GM19193 (cell line): ENCODE results near the gene DARS1.

Experiments used
- POLR2A ChIP-seq: IDR thresholded peaks from 4 replicates; pipeline ENCODE4 v1.6.1; 2011; ENCODE audit not compliant: insufficient read depth, insufficient read length; ENCODE audit errors: extremely low read depth

Gene DARS1

GRCh38 chr2:136005462-136006196, 20.2 kb upstream of the DARS1 start:
- TF ChIP-seq POLR2A = no peak

- no peak for TF ChIP-seq POLR2A
These were observed 19.5 kb upstream of the DARS1 start for GRCh38 chr2:136004965-136005364.

- TF ChIP-seq POLR2A = no peak
These were observed 15.7 kb upstream of the DARS1 start for GRCh38 chr2:136001131-136001530.

- TF ChIP-seq POLR2A = no peak
These were observed 15.1 kb upstream of the DARS1 start for GRCh38 chr2:136000502-136000901.

GRCh38 chr2:135999899-136000298, 14.5 kb upstream of the DARS1 start:
- TF ChIP-seq POLR2A = no peak

- no peak for TF ChIP-seq POLR2A
These were observed 13.5 kb upstream of the DARS1 start for GRCh38 chr2:135998879-135999278.

GRCh38 chr2:135997380-135997779, 12.0 kb upstream of the DARS1 start:
- TF ChIP-seq POLR2A = no peak

GRCh38 chr2:135996304-135996703, 10.9 kb upstream of the DARS1 start:
- no peak for TF ChIP-seq POLR2A

GRCh38 chr2:135994281-135994680, 8.9 kb upstream of the DARS1 start:
- no peak for TF ChIP-seq POLR2A

- no peak for TF ChIP-seq POLR2A
These were observed 8.0 kb upstream of the DARS1 start for GRCh38 chr2:135993421-135993820.

- no peak for TF ChIP-seq POLR2A
These were observed 6.4 kb upstream of the DARS1 start for GRCh38 chr2:135991861-135992260.

- no peak for TF ChIP-seq POLR2A
These were observed 2.0 kb upstream of the DARS1 start for GRCh38 chr2:135987441-135987840.

- no peak for TF ChIP-seq POLR2A
These were observed 1.1 kb upstream of the DARS1 start for GRCh38 chr2:135986507-135986906.

GRCh38 chr2:135985826-135986393, 484 bp upstream of the DARS1 start:
- TF ChIP-seq POLR2A = no peak

GRCh38 chr2:135984199-135985017, 1.0 kb downstream of the DARS1 start:
- TF ChIP-seq POLR2A = no peak
